Mononuclear cell (primary cell): ENCODE results near the gene KCNT1. TPM values are rescaled to one million over a fixed set of nuclear protein-coding genes. Genes with fewer than 3 reads are reported as not detected.

Experiments
- H3K27me3 ChIP-seq: 2 replicates; pipeline ENCODE4 v1.6.0; 2011; ENCODE audit warnings: low read length, control low read depth; ENCODE audit not compliant: insufficient read depth
- H3K4me1 ChIP-seq: 2 replicates; pipeline ENCODE4 v1.5.1; 2011; ENCODE audit warnings: mild to moderate bottlenecking, low read length, control low read depth; ENCODE audit not compliant: insufficient read depth
- H3K4me3 ChIP-seq: 2 replicates; pipeline ENCODE4 v1.5.1; 2011; ENCODE audit warnings: mild to moderate bottlenecking, low read length, moderate library complexity
- H3K9me3 ChIP-seq: 2 replicates; pipeline ENCODE4 v1.5.1; 2011; ENCODE audit warnings: low read depth, mild to moderate bottlenecking, control low read depth, low read length
- total RNA-seq: library from RNA; depleted of rRNA; stranded (reverse); fragments of >200 nt; gene quantifications from one replicate; pipeline ENCODE4 v1.2.3, GENCODE V29; 2012

KCNT1 gene
- 0.10 TPM for total RNA-seq

DNA sequence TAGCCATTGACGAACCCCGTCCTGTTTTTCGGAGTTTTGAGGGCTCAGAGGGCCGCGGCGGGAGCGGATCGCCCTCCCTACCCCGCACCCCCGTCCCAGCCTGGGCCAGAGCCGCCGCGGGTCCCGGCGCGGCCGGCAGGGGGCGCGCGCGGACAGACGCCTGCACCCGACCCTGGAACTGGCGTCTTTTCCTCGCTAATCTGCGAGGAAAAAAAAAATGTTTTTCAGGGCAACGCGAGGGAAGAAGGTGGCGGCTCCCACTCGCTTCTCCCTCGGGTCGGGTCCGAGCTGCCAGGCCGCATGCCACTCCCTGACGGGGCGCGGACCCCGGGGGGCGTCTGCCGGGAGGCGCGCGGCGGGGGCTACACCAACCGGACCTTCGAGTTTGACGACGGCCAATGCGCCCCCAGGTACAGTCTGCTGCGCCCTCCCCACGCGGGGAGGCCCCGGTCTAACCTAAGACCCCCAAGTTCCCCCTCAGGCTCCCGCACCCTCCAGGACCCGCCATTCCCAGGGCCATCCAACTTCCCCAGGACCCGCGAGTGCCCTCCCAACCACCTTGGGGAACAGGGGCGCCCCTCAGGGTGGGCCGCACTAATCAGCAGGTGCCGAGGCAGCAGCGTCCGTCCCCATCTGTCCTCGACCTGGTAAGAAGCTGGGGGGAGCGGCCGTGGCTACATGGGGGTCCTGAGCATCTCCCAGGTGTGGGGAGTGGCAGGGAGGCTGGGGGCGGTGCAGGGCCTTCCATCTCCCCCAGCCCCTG lies at the start of gene KCNT1:
TSS of gene KCNT1 (plus strand) at position 227 of the 763 bp plus-strand sequence. CDS start at position 301, 74 bp downstream.
- Histone ChIP-seq H3K27me3 (no peaks in the 10 kb centered on the region), H3K9me3 (no peaks in the 10 kb centered on the region), H3K4me3 (no peak within 1 kb of the TSS), H3K4me1 (peaks cover 6% of the 10 kb centered on the region)

DNA sequence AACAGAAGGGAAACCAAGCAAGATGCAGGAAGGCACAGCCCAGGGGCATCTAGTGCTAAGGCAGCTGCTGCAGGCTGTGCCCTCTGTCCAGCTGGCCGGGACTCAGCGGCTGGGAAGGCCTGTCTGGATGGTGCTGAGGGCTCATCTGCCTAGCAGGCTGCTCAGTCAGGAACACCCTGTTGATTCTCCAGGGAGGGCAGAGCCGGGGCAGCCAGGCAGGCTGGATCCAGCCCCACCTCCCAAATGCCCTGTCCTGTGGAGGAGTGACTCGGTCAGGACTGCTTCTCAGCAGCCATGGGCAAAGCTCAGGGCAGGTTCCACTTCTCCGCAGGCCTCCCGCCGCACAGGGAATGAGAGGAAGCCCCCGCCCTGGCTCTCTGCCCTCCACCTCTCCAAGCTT lies 46.7 kb upstream of the KCNT1 start:
- Histone ChIP-seq H3K27me3 (no peaks in the 10 kb centered on the region), H3K9me3 (no peaks in the 10 kb centered on the region), H3K4me1 (no peaks in the 10 kb centered on the region)

DNA sequence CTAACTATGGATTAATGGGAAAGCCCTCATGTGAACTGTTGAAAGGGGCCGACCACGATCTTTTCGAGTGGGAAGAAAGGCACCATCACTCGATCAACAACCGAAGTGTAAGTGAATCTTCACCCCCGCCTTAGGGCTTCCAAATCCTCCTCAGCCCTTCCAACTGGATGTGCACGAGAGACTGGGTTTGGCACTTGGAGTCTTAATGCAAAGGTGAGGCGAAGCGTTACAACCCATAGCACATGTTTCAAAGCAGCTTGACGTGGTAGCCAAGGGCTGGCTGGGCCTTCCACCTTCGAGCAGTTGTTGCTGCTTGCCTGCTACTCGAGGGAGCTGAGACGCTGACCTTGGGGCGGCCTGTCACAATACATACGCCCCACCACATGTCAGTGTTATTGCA lies 44.6 kb upstream of the KCNT1 start:
- no peaks in the 10 kb centered on the region for H3K9me3 ChIP-seq
- H3K27me3 ChIP-seq, result no peaks in the 10 kb centered on the region
- no peak overlapping the region for H3K4me3 ChIP-seq
- H3K4me1 ChIP-seq, result no peaks in the 10 kb centered on the region

More for the DNA sequence above, 46.7 kb upstream of the KCNT1 start:
- no peak overlapping the region for H3K4me3 ChIP-seq

DNA sequence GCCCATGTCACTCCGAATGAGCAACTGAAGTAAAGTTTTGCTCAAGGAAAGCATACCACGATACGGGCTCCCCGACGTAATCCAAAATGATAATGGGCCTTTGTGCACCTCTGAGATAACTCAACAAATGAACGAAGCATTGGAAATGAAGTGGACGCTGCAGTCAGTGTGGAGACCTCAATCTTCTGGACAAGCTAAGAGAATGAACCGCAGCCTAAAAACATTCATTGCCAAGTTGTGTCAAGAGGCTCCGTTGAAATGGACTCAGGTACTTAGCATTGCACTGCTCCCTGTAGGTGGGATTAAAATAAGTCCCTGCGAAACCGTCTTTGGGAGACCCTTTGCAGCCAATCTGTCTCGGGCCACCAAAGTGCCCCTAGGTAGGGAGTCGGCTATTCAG lies 42.7 kb upstream of the KCNT1 start:
- Histone ChIP-seq H3K4me3 (no peak overlapping the region), H3K27me3 (no peaks in the 10 kb centered on the region), H3K4me1 (no peaks in the 10 kb centered on the region)

DNA sequence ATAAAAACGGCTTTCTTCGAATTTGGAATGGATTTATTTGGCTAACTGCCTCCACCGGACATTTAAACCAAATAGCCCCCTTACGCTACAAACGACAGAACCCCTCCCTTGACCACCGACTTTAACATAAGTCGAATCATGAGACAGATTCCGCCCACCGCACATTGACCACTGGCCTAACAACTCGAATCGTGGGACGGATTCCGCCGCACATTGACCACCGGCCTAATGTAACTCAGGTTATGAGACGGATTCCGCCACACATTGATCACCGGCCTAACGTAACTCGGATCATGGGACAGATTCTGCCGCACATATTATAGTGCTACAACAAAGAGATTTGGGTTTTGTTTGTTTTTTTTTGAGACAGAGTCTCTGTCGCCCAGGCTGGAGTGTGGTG lies 41.6 kb upstream of the KCNT1 start:
- no peaks in the 10 kb centered on the region for H3K9me3 ChIP-seq
- no peaks in the 10 kb centered on the region for H3K27me3 ChIP-seq
- no peak overlapping the region for H3K4me3 ChIP-seq
- H3K4me1 ChIP-seq, result no peaks in the 10 kb centered on the region

More for the DNA sequence above, 42.7 kb upstream of the KCNT1 start:
- no peaks in the 10 kb centered on the region for H3K9me3 ChIP-seq

DNA sequence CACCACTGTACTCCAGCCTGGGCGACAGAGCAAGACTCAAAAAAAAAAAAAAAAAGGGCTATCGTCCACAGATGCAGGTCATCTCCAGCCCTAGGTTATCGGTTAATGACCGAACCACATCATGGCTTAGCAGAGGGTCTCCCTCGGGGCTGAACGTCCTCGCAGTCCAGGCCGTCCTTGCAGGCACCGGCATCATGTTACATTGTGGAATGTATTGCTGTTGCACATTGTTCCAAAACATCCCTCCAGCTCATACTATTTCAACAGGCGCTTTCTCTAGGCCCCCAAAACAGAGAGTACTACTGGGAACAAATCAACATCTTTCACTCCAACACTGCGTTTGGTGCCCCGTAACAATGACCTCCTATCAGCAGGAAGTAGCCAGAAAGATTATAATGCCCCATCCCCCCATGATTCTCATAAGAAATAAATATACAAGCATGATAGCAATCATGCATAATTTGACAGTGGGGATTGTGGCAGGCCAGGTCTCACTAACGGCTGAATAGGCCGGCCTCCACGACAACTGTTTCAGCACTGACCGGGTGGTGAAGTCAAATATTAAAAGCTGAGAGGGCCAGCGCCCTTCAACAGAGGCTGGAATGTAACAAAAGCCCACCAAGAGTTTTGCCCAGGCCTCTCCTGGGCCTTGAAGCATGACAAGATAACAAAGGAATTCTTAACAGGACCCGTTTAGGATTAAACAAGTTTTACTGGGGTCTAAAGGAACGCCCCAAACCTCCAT lies 40.0 kb upstream of the KCNT1 start:
- no peaks in the 10 kb centered on the region for H3K9me3 ChIP-seq
- H3K27me3 ChIP-seq, result no peaks in the 10 kb centered on the region
- H3K4me3 ChIP-seq, result no peak overlapping the region
- no peaks in the 10 kb centered on the region for H3K4me1 ChIP-seq

GRCh38 chr9:135662758-135663450 lies 39.1 kb upstream of the KCNT1 start, which contains the start of gene LCN9:
TSS of gene LCN9 (plus strand) at chr9:135663309. CDS start at chr9:135663322, 13 bp downstream.
- H3K9me3 ChIP-seq, result no peaks in the 10 kb centered on the region
- no peaks in the 10 kb centered on the region for H3K27me3 ChIP-seq
- H3K4me3 ChIP-seq, result no peak within 1 kb of the TSS
- H3K4me1 ChIP-seq, result no peaks in the 10 kb centered on the region

GRCh38 chr9:135663451-135663770 lies 38.6 kb upstream of the KCNT1 start:
- no peaks in the 10 kb centered on the region for H3K4me1 ChIP-seq
- no peaks in the 10 kb centered on the region for H3K27me3 ChIP-seq
- no peak overlapping the region for H3K4me3 ChIP-seq
- H3K9me3 ChIP-seq, result no peaks in the 10 kb centered on the region

DNA sequence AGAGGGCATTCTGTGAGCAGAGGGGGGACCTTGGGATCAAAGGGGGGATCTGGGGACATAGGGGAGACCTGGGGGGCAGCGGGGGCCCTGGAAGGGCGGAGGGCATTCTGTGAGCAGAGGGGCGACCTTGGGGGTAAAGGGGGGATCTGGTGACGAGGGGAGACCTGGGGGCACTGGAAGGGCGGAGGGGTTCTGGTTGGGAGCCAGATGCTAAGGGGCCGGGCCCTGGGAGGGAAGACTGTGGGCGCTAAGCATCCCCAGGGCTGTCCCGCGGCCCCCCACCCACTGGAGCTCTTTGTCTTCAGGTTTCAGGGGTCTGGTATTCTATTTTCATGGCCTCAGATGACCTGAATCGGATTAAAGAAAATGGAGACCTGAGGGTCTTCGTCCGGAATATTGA lies 38.1 kb upstream of the KCNT1 start:
- H3K4me3 ChIP-seq, result no peak overlapping the region
- H3K9me3 ChIP-seq, result no peaks in the 10 kb centered on the region
- no peaks in the 10 kb centered on the region for H3K27me3 ChIP-seq
- no peaks in the 10 kb centered on the region for H3K4me1 ChIP-seq

- no peaks in the 10 kb centered on the region for H3K27me3 ChIP-seq
Measured at GRCh38 chr9:135664266-135664665, 37.7 kb upstream of the KCNT1 start.

DNA sequence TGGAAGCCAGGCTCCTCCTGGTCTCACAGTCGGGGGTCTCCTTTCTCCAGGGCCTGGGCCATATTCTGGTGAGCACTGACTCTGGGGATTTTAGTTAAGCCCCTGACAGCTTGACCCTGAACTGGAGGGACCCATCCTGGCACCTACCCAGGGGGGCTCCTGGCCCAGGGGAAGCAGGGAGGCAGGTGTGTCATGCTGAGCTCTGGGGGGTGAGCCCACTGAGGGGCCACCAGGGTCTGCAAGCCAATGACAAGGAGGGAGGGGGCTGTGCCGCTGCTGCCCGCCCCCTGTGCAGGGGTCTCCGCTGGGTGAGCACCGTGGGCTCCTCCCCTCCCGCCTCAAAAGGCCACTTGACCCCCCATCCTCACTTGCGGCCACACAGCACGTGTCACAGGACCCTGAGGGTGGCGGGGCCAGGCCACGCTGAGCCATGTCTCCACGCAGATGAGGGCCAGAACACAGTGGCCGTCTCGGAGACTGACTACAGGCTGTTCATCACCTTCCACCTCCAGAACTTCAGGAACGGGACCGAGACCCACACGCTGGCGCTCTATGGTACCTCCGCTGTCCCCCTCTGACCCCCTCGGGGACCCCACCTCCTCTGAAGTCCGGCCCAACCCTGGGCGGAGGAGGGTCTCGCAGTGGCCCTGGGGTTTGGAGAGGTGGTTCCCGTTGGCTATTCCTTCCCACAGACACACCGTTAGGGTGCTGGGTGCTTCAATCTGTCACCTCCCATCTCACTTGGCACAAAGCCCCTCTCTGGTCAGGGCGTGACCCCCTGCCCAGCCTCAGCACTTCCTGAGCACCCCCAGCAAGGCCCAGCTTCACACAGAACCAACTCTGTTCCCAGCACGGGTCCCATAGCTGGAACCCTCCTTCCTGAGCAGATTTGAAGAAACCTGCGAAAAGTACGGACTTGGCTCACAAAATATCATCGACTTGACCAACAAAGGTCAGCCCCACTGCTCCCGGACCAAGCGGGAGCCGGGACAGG lies 36.9 kb upstream of the KCNT1 start:
- Histone ChIP-seq H3K4me3 (no peak overlapping the region), H3K4me1 (no peaks in the 10 kb centered on the region)

More at GRCh38 chr9:135664266-135664665, 37.7 kb upstream of the KCNT1 start:
- Histone ChIP-seq H3K4me3 (no peak overlapping the region), H3K4me1 (no peaks in the 10 kb centered on the region), H3K9me3 (no peaks in the 10 kb centered on the region)

GRCh38 chr9:135665795-135666189 lies 36.2 kb upstream of the KCNT1 start:
- Histone ChIP-seq H3K4me1 (no peaks in the 10 kb centered on the region), H3K27me3 (no peaks in the 10 kb centered on the region), H3K4me3 (no peak overlapping the region), H3K9me3 (no peaks in the 10 kb centered on the region)

More for the DNA sequence above, 36.9 kb upstream of the KCNT1 start:
- Histone ChIP-seq H3K9me3 (no peaks in the 10 kb centered on the region), H3K27me3 (no peaks in the 10 kb centered on the region)

DNA sequence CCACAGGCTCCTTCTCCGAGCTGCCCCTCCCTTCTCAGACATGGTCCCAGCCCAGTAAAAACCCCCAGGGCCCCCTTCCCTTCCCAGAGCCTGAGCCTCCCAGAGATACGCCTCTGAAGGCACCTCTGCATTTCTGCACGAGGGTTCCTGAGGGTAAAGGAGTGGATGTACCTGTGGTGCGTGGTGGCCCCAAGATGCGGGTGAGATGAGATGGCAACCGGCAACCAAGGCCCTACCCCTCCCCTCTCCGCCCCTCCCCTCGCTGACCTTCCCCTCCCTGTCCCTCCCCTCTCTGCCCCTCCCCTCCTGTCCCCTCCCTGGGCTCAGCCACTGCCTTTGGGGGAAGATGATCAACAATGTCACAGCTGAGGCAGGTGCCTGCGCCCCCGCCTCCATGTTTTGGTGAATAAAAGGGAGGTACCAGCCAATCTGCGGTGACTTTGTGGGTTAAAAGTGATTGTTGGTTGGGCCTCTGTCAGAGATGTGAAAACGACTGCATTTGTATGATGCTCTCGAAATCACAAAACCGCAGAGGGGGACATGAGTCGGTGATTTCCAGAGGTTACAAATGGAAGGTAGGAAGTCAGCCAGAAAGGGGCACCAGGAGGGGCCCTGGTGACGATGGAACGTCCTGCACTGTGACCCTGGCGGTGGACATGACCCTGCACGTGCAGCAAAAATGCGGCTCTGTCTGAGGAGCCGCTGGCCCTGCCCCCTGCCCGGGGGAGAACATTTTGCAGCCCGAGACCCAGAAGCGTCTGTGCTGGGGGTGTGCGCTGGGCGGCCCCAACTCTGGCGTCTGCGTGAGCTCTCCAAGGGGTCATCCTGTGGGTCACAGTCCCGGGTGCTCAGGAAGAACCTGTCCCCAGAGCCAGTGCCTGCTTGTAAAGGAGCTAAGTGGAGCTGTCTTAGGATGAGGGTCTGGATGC lies 35.2 kb upstream of the KCNT1 start:
- Histone ChIP-seq H3K4me1 (no peaks in the 10 kb centered on the region), H3K9me3 (no peaks in the 10 kb centered on the region), H3K4me3 (no peak overlapping the region), H3K27me3 (no peaks in the 10 kb centered on the region)
